Lung microvascular endothelial cell (primary cell): ENCODE results near the gene LGALS9B. TPM values are rescaled to one million over a fixed set of nuclear protein-coding genes. Genes with fewer than 3 reads are reported as not detected.
"Not testable (repeated sequence)": the region's sequence is repeated elsewhere in the genome, so short reads cannot be mapped to it uniquely, and the experiment has no call there.

Source experiments
- DNase-seq, 2 donors: peaks; one replicate each; pipeline versions ENCODE4 v3.0.0 to v3.0.0-alpha.2; 2010; ENCODE audit warnings: low read depth in 2 of 2
- total RNA-seq: library from RNA; depleted of rRNA; stranded (reverse); fragments of >200 nt; gene quantifications from 2 replicates; pipeline ENCODE4 v1.2.1, GENCODE V29; 2014

LGALS9B gene
- total RNA-seq, 1 donor from 2014 or later, result not detected

DNA sequence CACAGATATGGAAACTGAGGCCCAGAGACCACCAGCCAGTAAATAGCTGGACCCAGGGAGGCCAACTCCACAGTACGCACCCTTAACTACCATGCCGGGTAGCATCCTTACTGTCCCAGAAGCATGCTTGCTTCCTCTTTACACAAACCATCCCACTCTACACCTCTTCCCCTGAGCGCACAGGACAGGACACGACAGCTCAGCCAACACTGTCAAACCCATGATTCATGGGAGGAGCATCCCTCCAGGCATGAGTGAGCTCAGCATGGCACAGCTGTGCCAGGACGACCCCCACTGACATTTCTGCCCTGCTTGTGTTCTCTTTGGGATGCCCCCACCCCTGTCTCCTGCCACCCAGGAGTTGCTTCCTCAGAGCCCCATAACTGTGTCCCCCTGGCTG, 340 bp downstream of the LGALS9B start:
- DNase-seq, result not testable (repeated sequence)

DNA sequence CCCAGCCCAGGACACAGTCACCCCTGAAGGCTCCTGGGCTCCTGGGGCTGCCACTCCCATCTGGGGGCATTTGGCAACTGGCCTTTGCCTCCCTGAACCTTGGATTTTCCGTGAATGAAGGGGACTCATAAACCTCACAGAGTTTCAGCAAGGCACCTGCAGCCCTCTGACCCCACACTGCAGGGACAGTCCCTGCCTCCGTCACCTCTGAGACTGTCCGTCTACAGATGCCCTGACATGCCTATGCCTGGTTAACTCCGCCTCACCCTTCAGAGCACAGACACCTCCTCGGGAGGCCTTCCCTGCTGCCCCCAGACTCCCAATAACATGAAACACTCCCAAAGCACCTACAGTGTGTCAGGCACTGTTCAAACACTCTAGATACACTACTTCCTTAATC, 786 bp downstream of the LGALS9B start:
- not testable (repeated sequence) for DNase-seq

DNA sequence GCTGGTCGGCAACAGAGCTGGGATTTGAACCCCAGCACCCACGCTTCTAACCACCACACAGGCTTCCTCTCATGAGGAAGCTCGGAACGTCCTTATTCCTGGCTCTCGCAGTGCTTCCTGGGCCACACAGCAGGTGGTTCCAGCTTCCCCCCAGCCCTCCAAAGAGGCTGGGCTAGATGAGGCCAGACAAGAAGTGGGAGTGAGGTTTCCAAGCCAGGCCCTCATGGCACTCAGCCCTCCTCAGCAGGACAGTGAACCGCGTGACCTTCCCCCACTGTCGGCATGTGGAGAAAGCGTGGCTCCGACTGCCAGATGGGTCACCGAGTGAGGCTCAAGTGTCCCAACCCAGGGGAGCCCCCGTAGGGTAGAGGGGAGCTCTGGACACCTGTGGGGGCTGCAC, 1.8 kb downstream of the LGALS9B start:
- DNase-seq, result not testable (repeated sequence)

- not testable (repeated sequence) for DNase-seq
Observed at GRCh38 chr17:20464854-20465414, 2.4 kb downstream of the LGALS9B start.

- not testable (repeated sequence) for DNase-seq
Observed at GRCh38 chr17:20462158-20462557, 5.2 kb downstream of the LGALS9B start.

DNA sequence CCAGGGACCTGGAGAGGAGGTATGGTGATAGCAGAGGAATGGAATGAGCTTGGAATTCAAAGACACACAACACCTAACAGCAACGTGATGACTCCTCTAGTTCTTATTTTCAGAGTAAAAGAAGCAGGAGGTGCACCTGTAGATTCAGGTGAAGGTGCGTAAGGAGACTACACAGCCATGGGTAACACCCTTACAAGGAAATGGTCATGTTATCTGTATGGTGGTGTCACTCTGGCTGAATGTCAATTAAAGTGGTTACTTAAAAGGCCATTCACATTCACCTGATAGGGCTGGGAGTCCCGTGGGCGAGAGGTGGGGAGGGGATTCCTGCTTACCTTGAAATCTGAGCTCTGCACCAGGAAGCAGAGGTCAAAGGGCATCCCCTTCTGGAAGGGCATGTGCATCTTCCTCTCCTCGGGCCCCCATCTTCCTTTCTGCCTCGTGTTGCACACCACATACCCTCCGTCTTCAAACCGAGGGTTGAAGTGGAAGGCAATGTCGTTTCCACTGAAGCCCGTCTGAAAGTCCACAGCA, 9.4 kb downstream of the LGALS9B start:
- DNase-seq, result not testable (repeated sequence)

GRCh38 chr17:20455106-20455505, 12.2 kb downstream of the LGALS9B start:
- not testable (repeated sequence) for DNase-seq

GRCh38 chr17:20453820-20454434, 13.4 kb downstream of the LGALS9B start:
- DNase-seq, result not testable (repeated sequence)

- DNase-seq, result not testable (repeated sequence)
Observed at GRCh38 chr17:20450852-20451251, 16.5 kb downstream of the LGALS9B start.

DNA sequence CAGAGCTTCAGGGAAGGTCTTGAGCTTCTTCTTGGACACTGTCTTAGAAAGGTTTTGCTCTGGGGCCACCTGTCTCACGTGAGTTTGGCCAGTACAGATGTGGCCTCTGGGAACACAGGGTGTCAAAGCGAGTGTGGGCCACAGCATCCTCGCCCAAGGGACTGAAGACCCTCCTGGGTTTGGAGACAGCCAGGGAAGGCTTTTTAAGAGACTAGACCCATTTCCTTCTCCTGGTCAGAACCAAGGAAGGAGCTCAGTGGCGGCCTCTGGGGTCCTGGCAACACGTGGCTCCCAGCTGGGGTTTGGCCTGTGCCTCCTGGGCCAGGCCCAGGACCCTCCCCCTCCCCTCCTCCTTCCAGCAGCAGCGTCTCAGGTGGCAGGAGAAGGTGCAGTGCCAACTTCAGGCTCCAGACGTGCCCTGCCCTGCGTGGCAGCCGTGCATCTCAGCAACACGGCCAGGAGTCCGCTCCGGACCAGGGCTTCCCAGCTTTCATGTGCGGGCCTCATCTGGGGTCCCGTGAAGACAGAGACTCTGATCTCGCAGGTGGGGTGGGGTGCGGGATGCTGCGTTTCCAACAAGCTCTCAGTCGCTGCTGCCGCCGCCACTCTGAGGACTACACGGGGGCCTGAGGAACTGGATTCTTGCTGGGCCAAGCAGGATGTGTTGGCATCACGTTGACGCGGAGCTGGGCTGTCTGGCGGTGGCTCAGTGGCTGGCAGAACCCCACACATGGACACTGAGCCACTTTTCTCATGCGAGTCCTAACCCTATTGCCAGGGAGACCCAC, 19.6 kb downstream of the LGALS9B start:
- not testable (repeated sequence) for DNase-seq

- DNase-seq, result not testable (repeated sequence)
Observed at GRCh38 chr17:20446895-20447294, 20.4 kb downstream of the LGALS9B start.

DNA sequence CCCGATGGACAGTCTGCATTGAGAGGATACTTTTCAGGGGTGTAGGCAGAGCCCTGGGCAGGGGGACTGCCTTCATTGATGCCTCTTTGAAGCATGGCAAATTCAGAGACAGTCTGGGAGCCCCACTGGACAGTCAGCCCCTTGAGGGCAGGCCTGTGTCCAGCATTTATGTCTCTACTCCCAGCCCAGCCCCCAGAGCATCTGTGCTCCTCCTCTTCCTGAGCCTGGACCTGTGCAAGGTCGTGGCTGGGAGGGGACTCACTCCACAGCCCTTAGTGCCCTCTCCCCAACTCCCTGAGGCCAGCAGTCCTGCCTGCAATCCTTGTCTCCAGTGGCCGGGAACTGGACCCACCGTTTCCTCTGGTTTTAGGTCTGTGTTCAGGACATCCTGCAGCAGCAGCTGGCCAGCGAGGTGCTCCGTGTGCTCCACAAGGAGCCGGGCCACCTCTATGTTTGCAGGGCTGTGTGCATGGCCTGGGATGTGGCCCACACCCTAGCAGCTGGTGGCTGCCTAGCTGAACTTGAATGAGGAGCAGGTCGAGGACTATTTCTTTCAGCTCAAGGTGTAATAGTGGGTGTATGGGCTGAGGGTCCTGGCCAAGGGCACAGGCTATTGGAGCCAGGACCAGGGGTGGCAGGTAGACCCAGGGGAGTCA, 22.6 kb downstream of the LGALS9B start:
- DNase-seq, result not testable (repeated sequence)

DNA sequence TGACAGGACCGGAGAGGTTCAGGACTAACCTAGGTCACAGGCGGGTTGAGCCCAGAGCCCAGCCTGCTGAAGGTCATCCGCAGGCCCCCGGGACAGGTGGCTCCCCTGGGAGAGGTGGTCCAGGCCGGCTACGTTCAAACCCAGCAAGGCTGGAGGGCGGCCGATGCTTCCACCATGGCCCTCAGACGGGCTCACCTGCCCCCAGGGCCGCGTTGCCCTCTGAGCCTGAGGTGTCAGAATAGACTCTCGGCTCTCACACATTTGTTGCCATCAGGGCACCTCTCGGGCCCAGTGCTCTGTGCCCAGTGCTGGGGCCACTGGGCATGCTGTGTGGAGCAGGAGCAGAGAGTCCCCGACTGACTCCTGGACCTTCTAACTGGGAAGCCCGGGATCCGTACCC, 23.2 kb downstream of the LGALS9B start:
- not testable (repeated sequence) for DNase-seq

DNA sequence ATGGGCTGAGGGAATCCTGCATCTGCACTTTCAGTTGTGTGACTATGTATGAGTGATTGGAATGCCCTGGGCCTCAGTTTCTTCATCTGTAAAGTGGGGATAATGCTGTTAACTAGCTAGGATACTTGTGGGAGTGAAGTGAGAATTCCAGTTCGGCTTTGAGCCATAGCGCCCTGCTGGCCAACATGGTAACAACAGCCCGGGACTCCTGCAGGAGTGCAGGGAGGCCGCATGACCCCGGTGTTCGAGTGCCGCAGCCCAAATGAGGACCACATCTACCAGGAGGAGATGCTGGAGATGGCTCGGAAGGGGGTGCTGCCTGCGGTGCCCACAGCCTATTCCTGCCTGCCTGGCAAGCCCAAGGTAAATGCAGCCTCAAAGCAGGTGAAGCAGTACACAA, 23.7 kb downstream of the LGALS9B start:
- not testable (repeated sequence) for DNase-seq

DNA sequence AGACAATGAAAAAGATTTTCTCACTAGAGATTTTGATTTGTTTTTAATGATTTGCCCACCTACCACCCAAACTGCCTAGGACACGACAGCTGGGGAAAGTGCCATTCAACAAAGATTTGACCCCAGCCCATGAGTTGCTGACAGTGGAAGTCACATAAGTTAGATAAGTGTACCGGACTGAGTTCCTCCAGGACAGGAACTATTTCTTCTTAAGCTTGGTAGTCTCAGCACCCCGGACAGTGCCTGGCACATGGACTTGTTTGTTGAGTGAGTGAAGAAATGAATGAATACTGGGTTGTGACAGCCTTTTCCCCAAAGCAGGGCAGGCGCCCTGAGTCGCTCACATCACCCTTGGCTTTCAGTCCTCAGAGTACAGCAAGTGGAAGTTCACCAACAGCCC, 26.7 kb downstream of the LGALS9B start:
- DNase-seq, result not testable (repeated sequence)

DNA sequence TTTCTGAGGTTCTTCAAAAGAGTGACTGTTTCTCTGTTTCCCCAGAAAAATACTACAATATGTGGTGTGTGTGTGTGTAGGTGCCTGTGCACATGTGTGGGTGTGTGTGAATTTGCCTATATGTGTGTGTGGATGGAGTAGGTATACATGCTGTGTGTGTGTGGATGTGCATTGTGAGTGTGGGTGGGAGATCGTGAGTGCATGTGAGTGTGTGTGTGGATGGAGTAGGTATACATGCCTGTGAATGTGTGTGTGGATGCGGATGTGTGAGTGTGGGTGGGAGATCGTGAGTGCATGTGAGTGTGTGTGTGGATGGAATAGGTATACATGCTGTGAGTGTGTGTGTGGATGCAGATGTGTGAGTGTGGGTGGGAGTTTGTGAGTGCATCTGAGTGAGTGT, 32.2 kb downstream of the LGALS9B start:
- DNase-seq, result not testable (repeated sequence)

GRCh38 chr17:20433382-20433781, 34.0 kb downstream of the LGALS9B start:
- DNase-seq, result not testable (repeated sequence)

GRCh38 chr17:20427264-20427663, 40.1 kb downstream of the LGALS9B start:
- DNase-seq, result not testable (repeated sequence)

DNA sequence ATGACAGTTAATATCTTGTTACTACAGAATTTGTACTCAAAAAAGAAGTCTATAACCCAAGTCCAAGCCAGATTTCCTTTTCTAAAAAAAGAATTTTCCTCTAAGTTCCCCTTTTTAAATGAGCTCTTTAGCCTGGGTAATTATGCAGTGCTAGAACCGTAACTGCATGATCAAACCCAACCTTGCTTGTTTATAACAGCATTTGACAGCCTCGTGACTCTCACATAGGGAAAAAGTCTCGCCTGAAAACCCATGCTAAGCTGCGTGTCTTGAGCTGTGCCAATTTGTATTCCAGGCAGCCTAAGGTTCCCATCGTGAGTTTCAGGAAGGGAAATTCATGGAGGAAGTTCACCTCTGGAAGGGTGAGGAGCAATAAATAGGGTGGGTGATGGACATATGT, 44.5 kb downstream of the LGALS9B start:
- not testable (repeated sequence) for DNase-seq

GRCh38 chr17:20418838-20419237, 48.5 kb downstream of the LGALS9B start:
- DNase-seq, result not testable (repeated sequence)

DNA sequence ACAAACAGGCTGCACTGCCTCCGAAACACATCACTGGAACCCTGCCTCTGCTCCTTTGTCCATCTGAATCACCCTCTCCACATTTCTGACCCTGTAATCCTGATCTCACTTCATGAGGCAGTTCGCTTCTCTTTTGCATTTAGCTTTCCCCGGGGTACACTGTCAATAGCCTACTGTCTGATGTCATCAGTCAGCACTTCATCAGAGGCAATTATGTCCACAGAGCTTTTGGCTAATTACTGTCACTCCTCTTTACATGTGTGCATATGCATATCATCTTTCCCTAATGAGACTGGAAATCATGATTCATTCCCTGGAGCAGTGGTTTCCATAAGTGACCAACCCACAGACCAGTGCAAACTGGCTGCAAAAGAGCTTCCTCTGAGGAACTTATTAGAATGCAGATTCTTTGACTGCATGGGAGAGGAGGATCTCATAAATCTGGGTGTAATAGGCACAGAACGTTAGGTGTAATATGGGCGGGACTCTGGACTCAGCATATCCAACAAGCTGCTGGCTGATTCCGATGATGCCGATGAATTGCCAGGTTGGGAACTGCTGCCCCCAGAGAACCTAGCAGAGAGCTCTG, 49.8 kb downstream of the LGALS9B start:
- not testable (repeated sequence) for DNase-seq
